Ascending aorta (tissue), 2 donors: ENCODE results near the gene ZKSCAN1. TPM values are rescaled to one million over a fixed set of nuclear protein-coding genes. Genes with fewer than 3 reads are reported as not detected.
"Not testable (repeated sequence)": the region's sequence is repeated elsewhere in the genome, so short reads cannot be mapped to it uniquely, and the experiment has no call there.

Experiments used
- DNase-seq, 2 donors: peaks; one replicate each; pipeline ENCODE4 v3.0.0-alpha.2; 2019; ENCODE audit warnings: low spot score in 2 of 2
- H3K27ac ChIP-seq, 2 donors: fragments of 200-600 bp; sonication (generic); one replicate each; pipeline ENCODE4 v1.5.1; 2016 to 2017; ENCODE audit warnings: mild to moderate bottlenecking in 1 of 2
- H3K27me3 ChIP-seq: fragments of 200-600 bp; sonication (generic); one replicate; pipeline ENCODE4 v1.5.1; 2017
- H3K36me3 ChIP-seq, 2 donors: fragments of 200-600 bp; sonication (generic); one replicate each; pipeline ENCODE4 v1.5.1; 2016
- H3K4me1 ChIP-seq, 2 donors: fragments of 200-600 bp; sonication (generic); one replicate each; pipeline ENCODE4 v1.5.1; 2016 to 2017; ENCODE audit warnings: mild to moderate bottlenecking in 1 of 2
- H3K4me3 ChIP-seq, 2 donors: fragments of 200-600 bp; sonication (generic); one replicate each; pipeline ENCODE4 v1.5.1; 2016 to 2017; ENCODE audit warnings: mild to moderate bottlenecking in 1 of 2
- H3K9me3 ChIP-seq, 2 donors: fragments of 200-600 bp; sonication (generic); one replicate each; pipeline ENCODE4 v1.5.1; 2016
- CTCF ChIP-seq, 3 experiments: fragments of 200-600 bp in 2 of 3; fragments of 450-650 bp in 1 of 3; sonication (generic) in 2 of 3; IDR thresholded peaks; one replicate each; pipeline ENCODE4 v1.5.1; 2016 to 2019; ENCODE audit warnings: antibody characterized with exemption in 3 of 3, mild to moderate bottlenecking in 1 of 3, moderate library complexity in 1 of 3
- intact Hi-C: fragments of 100-400 bp; cut with DNase I; formaldehyde crosslinking; loops from one replicate; pipeline ENCODE4 v1.15.1; 2023
- total RNA-seq: library from RNA; depleted of rRNA; stranded (reverse); fragments of >200 nt; gene quantifications from one replicate; pipeline ENCODE4 v1.1.0, GENCODE V29; 2016

The ZKSCAN1 gene
- total RNA-seq, 1 donor from 2014 or later, result 19.9 TPM

- peak overlapping the region; percentile 47 to 61 for H3K27ac ChIP-seq
- H3K27me3 ChIP-seq, result no peaks in the 10 kb centered on the region
- H3K9me3 ChIP-seq, result no peaks in the 10 kb centered on the region
- TF ChIP-seq CTCF (IDR thresholded peaks at IDR 0.05), result peak in 2 of 3 experiments; percentile 34 to 37
- intact Hi-C loops, result no loop called here
- no peak for DNase-seq
- peaks cover 0 to 8% of the 10 kb centered on the region in 2 donors for H3K4me1 ChIP-seq
- H3K36me3 ChIP-seq, result no peaks in the 10 kb centered on the region
- peak overlapping the region; percentile 58 to 67 for H3K4me3 ChIP-seq
Measured at GRCh38 chr7:99997545-99998137, 17.8 kb upstream of the ZKSCAN1 start.

DNA sequence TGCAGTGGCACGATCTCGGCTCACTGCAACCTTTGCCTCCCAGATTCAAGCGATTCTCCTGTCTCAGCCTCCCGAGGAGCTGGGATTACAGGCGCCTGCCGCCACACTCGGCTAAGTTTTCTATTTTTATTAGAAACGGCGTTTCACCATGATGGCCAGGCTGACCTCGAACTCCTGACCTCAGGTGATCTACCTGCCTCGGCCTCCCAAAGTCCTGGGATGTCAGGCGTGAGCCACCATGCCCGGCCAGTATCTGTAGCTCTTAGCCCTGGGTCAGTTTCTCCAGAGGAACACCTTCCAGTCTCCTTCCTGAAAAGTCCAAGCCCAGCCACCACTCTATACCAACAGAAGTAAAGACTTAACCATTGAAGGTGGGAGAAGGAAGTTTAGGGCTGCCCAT lies 15.2 kb upstream of the ZKSCAN1 start:
- intact Hi-C loops, result no loop called here
- DNase-seq, result no peak
- H3K36me3 ChIP-seq, result no peaks in the 10 kb centered on the region
- no peaks in the 10 kb centered on the region for H3K27me3 ChIP-seq
- no peaks in the 10 kb centered on the region for H3K9me3 ChIP-seq
- no peak overlapping the region for H3K4me3 ChIP-seq
- H3K4me1 ChIP-seq, result peaks cover 0 to 8% of the 10 kb centered on the region in 2 donors
- no peak overlapping the region for H3K27ac ChIP-seq
- no peak for TF ChIP-seq CTCF (IDR thresholded peaks at IDR 0.05)

GRCh38 chr7:100003711-100004661 lies 11.4 kb upstream of the ZKSCAN1 start:
- no peak overlapping the region for H3K27ac ChIP-seq

DNA sequence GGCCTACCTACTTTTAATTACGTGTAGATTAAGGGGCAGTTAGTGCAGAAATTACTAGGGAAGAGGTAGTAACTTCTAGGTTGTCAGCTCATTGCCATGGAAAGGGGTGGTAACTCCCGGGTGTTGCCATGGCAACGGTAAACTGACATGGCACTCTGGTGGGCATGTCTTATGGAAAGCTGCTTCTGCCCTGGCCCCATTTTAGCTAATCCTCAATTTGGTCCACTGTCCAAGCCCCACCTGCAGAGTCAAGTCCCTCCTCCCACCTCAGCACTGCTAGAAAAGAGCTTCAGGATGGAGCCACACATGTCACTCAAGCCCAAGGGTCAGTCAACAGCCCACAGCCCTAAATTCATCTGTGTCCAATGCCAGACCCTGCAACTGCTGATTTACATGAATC lies 7.5 kb upstream of the ZKSCAN1 start:
- no peak for TF ChIP-seq CTCF (IDR thresholded peaks at IDR 0.05)
- H3K4me1 ChIP-seq, result no peaks in the 10 kb centered on the region
- H3K27me3 ChIP-seq, result no peaks in the 10 kb centered on the region
- no peaks in the 10 kb centered on the region for H3K36me3 ChIP-seq
- intact Hi-C loops, result no loop called here
- no peaks in the 10 kb centered on the region for H3K9me3 ChIP-seq
- no peak overlapping the region for H3K4me3 ChIP-seq
- DNase-seq, result no peak
- no peak overlapping the region for H3K27ac ChIP-seq

More at GRCh38 chr7:100003711-100004661, 11.4 kb upstream of the ZKSCAN1 start:
- no peak overlapping the region for H3K4me3 ChIP-seq
- H3K36me3 ChIP-seq, result no peaks in the 10 kb centered on the region
- no peaks in the 10 kb centered on the region for H3K4me1 ChIP-seq
- no peak for TF ChIP-seq CTCF (IDR thresholded peaks at IDR 0.05)
- no peak for DNase-seq
- intact Hi-C loops, result no loop called here
- no peaks in the 10 kb centered on the region for H3K9me3 ChIP-seq
- no peaks in the 10 kb centered on the region for H3K27me3 ChIP-seq

DNA sequence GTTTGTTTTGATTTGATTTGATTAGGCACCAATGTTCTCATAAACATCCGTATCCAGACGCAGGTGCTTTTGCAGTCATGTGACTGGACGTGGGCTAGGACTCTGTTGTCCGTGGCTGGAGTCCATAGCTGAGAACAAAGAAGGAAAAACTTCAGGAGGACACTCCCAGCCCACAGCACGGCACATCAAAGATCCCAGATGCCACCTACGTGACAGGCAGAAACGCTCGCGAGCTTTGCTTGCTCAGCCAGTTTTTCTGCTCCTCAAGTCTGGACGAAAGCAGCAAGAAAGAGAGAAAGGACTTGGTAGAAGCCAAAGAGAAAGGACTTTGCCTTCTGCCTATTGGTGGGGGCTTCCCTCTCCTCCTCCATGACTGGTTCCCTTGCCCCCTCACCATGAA lies 6.9 kb upstream of the ZKSCAN1 start:
- Histone ChIP-seq H3K4me1 (no peaks in the 10 kb centered on the region), H3K36me3 (no peaks in the 10 kb centered on the region), H3K4me3 (no peak overlapping the region), H3K27me3 (no peaks in the 10 kb centered on the region), H3K27ac (no peak overlapping the region), H3K9me3 (no peaks in the 10 kb centered on the region)
- intact Hi-C loops, result no loop called here
- TF ChIP-seq CTCF (IDR thresholded peaks at IDR 0.05), result no peak
- DNase-seq, result no peak

DNA sequence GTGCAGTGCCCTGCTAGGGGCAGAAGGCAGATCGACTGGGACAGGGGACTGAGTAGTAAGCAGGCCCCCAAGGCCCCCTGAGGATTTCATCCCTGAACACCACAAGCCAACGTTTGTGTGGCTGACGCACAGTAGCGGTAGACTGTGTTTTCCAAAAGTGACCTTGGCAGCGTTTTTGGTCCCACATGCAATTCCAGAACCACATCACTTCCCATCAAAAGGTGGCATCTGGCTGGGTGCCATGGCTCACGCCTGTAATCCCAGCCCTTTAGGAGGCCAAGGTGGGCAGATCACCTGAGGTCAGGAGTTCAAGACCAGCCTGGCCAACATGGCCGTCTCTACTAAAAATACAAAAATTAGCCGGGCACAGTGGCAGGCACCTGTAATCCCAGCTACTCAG lies 5.4 kb upstream of the ZKSCAN1 start:
- H3K9me3 ChIP-seq, DNase-seq, H3K36me3 ChIP-seq, H3K4me3 ChIP-seq, intact Hi-C loops, H3K27me3 ChIP-seq, H3K4me1 ChIP-seq, H3K27ac ChIP-seq: not testable (repeated sequence)
